HepG2 (cell line): ENCODE data around the gene FRAS1. TPM values are rescaled to one million over a fixed set of nuclear protein-coding genes. Genes with fewer than 3 reads are reported as not detected.

Source experiments
- ADNP ChIP-seq: sonication (generic); formaldehyde crosslinking; IDR thresholded peaks from 2 replicates; pipeline ENCODE4 v1.4.0; 2020; ENCODE audit warnings: missing genetic modification reagents
- ATRX ChIP-seq: sonication (generic); formaldehyde crosslinking; IDR thresholded peaks from 2 replicates; pipeline ENCODE4 v1.4.0; 2020; ENCODE audit warnings: missing genetic modification reagents, borderline replicate concordance
- BCLAF1 ChIP-seq: fragments of 450-650 bp; IDR thresholded peaks from 2 replicates; pipeline ENCODE4 v1.6.1; 2017; ENCODE audit warnings: mild to moderate bottlenecking
- CREM ChIP-seq, 2 experiments: sonication (generic) in 1 of 2; formaldehyde crosslinking in 1 of 2; IDR thresholded peaks; 2 replicates each; pipeline versions ENCODE4 v1.4.0 to v1.6.1; 2016 to 2020; ENCODE audit warnings: antibody characterized with exemption in 1 of 2, mild to moderate bottlenecking in 1 of 2, missing genetic modification reagents in 1 of 2
- ELF4 ChIP-seq: sonication (generic); formaldehyde crosslinking; IDR thresholded peaks from 2 replicates; pipeline ENCODE4 v1.5.0; 2020; ENCODE audit warnings: missing genetic modification reagents, mild to moderate bottlenecking, moderate library complexity, borderline replicate concordance
- FOXP1 ChIP-seq, 2 experiments: fragments of 450-650 bp in 1 of 2; IDR thresholded peaks; 2 replicates each; pipeline ENCODE4 v1.6.1; 2017 to 2018; ENCODE audit warnings: antibody characterized with exemption in 1 of 2
- GATAD2A ChIP-seq: IDR thresholded peaks from 2 replicates; pipeline ENCODE4 v1.6.1; 2016
- HMGXB4 ChIP-seq, 2 experiments: sonication (generic) in 1 of 2; formaldehyde crosslinking in 1 of 2; IDR thresholded peaks; 2 replicates each; pipeline versions ENCODE4 v1.4.0 to v1.6.1; 2018 to 2020; ENCODE audit warnings: missing genetic modification reagents in 2 of 2, borderline replicate concordance in 1 of 2, low read depth in 1 of 2, mild to moderate bottlenecking in 1 of 2, missing biosample characterization in 1 of 2
- MED1 ChIP-seq: sonication (generic); formaldehyde crosslinking; IDR thresholded peaks from 2 replicates; pipeline ENCODE4 v1.4.0; 2020; ENCODE audit warnings: missing genetic modification reagents
- PITX1 ChIP-seq: sonication (generic); formaldehyde crosslinking; IDR thresholded peaks from 2 replicates; pipeline ENCODE4 v1.5.1; 2020; ENCODE audit warnings: mild to moderate bottlenecking, missing genetic modification reagents
- PLSCR1 ChIP-seq: sonication (generic); formaldehyde crosslinking; IDR thresholded peaks from 2 replicates; pipeline ENCODE4 v1.5.0; 2020; ENCODE audit warnings: missing genetic modification reagents, mild to moderate bottlenecking, borderline replicate concordance
- PRMT3 ChIP-seq: sonication (generic); formaldehyde crosslinking; IDR thresholded peaks from 2 replicates; pipeline ENCODE4 v1.8.1; 2022; ENCODE audit warnings: low read depth, mild to moderate bottlenecking, moderate library complexity, missing genetic modification reagents, borderline replicate concordance
- SKI ChIP-seq: fragments of 450-650 bp; IDR thresholded peaks from one replicate; pipeline ENCODE4 v1.6.1; 2018; ENCODE audit warnings: mild to moderate bottlenecking; ENCODE audit not compliant: partially characterized antibody
- SMARCE1 ChIP-seq: fragments of 450-650 bp; IDR thresholded peaks from 2 replicates; pipeline ENCODE4 v1.6.1; 2017; ENCODE audit warnings: borderline replicate concordance
- TARDBP ChIP-seq: sonication (generic); formaldehyde crosslinking; IDR thresholded peaks from 2 replicates; pipeline ENCODE4 v1.8.0; 2022; ENCODE audit warnings: mild to moderate bottlenecking, missing genetic modification reagents
- ZNF609 ChIP-seq: sonication (generic); formaldehyde crosslinking; IDR thresholded peaks from 2 replicates; pipeline ENCODE4 v1.4.0; 2020; ENCODE audit warnings: mild to moderate bottlenecking, missing genetic modification reagents, borderline replicate concordance
- ZNF850 ChIP-seq: sonication (generic); formaldehyde crosslinking; conservative IDR thresholded peaks from 2 replicates; pipeline ENCODE4 v1.9.0; 2021; ENCODE audit warnings: mild to moderate bottlenecking, missing genetic modification reagents
- polyA plus RNA-seq, 8 experiments: library from polyadenylated mRNA; depleted of rRNA in 3 of 8; stranded (reverse) in 7 of 8; unstranded in 1 of 8; fragments of >200 nt; fragmentation: Illumina TruSeq in 4 of 8; extraction: Trizol in 4 of 8; gene quantifications; 2 replicates each; pipeline versions ENCODE4 v1.2.1 to v1.2.3, GENCODE V29; 2011 to 2016; ENCODE audit warnings: low read depth in 4 of 8, missing spikeins in 1 of 8, mixed read lengths in 1 of 8; ENCODE audit not compliant: insufficient read depth in 1 of 8
- total RNA-seq, 5 experiments: library from RNA; depleted of rRNA; stranded (reverse); fragments of >200 nt; fragmentation: Illumina TruSeq; extraction: Trizol; gene quantifications; 2 replicates each; pipeline ENCODE4 v1.2.3, GENCODE V29; 2016; ENCODE audit warnings: low read depth in 1 of 5

Gene FRAS1
- total and polyA plus RNA-seq, 2 of the 13 experiments (the other 11 are each of a cell fraction or from before 2014, with no cell fraction given) = 22.5 to 31.6 TPM

- TF ChIP-seq ZNF609 (CRISPR knock-in tag) = peak; percentile 78; the same call in 1 of the 2 replicates
- TF ChIP-seq PRMT3 = no peak
- peak; percentile 91 for TF ChIP-seq CREM (IDR thresholded peaks at IDR 0.05)
- no peak for TF ChIP-seq CREM (CRISPR knock-in tag; IDR thresholded peaks at IDR 0.05)
- peak; percentile 86 for TF ChIP-seq GATAD2A
- no peak for TF ChIP-seq PLSCR1
- no peak for TF ChIP-seq ELF4
- TF ChIP-seq ATRX (CRISPR knock-in tag) = no peak
- peak; percentile 86 for TF ChIP-seq FOXP1 (IDR thresholded peaks at IDR 0.05)
- peak; percentile 95 for TF ChIP-seq FOXP1 (CRISPR knock-in tag; IDR thresholded peaks at IDR 0.05)
- TF ChIP-seq SMARCE1 = no peak
- 0 out of 2 replicates have a peak, but pooled peaks have one; percentile 50 for TF ChIP-seq TARDBP (CRISPR knock-in tag)
- TF ChIP-seq BCLAF1 = no peak
- TF ChIP-seq MED1 (CRISPR knock-in tag) = peak; percentile 37; the same call in 1 of the 2 replicates
- TF ChIP-seq ZNF850 = no peak
- TF ChIP-seq SKI = no peak
- no peak for TF ChIP-seq HMGXB4 (CRISPR knock-in tag; IDR thresholded peaks at IDR 0.05; ENCODE audit: borderline replicate concordance in 1 of 2, low read depth in 1 of 2)
- TF ChIP-seq ADNP (CRISPR knock-in tag) = no peak
- TF ChIP-seq PITX1 (CRISPR knock-in tag) = peak; percentile 26; the same call in 1 of the 2 replicates
These were observed 41.9 kb upstream of the FRAS1 start (continued) for GRCh38 chr4:78014889-78015886.
